ENCODE data around the gene SCYGR8.

SCYGR8 gene

GRCh38 chr2:227765788-227766372, 20.2 kb downstream of the SCYGR8 start:
- no peak for DNase-seq

- DNase-seq, result peak; percentile 59
These were observed 20.7 kb downstream of the SCYGR8 start for GRCh38 chr2:227766373-227766883.

DNA sequence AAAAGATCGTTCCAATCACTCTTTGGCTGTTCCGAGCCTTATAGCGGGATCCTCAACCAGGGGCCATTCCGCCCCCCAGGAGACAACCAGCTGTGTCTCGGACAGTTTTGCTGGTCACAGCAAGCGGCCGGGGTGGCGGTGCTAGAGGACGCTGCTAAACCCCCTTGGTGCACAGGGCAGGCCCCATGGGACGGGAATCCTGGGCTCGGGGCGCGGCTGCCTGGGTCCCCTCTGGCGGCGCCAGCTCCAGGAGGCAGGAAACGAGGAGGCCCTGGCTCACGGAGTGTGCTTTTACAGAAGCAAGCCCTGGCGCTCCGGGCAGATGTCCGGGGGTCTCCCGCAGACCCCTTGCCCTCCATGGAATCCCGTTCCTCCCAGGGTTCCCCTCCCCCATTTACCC, 22.1 kb downstream of the SCYGR8 start:
- no peak for DNase-seq

GRCh38 chr2:227772197-227772661, 26.5 kb downstream of the SCYGR8 start:
- DNase-seq, result no peak

GRCh38 chr2:227772932-227773331, 27.2 kb downstream of the SCYGR8 start:
- DNase-seq, result no peak

DNA sequence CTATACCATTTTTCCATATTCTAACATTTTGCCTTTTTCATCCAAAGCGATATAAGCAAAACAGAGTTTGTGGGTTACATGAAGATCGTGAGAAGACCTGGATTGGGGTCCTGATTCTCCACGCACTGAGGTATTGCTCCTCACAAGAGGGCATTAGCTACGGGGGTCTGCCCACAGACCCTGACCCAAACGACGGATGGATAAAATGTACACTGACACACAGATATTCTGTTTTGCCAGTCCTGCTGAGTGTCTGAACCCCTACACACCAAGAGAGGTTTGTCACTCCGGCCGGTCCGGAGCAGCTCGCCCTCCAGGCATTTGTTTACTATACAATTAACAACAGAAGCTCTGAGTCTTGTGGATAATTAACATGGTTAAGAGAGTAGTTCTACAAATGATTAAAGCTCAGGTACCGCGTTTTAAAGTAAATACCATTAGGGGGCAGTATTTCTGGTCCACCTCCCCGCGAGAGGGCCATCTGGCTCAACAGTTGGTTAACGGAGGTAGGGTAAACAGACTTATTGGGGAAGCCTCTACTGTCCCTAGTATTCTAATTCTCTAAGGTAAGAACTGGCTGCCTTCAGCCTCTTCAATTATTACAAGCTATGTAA, 28.4 kb downstream of the SCYGR8 start:
- no peak for DNase-seq

- DNase-seq, result no peak
These were observed 29.5 kb downstream of the SCYGR8 start for GRCh38 chr2:227774895-227775842.

DNA sequence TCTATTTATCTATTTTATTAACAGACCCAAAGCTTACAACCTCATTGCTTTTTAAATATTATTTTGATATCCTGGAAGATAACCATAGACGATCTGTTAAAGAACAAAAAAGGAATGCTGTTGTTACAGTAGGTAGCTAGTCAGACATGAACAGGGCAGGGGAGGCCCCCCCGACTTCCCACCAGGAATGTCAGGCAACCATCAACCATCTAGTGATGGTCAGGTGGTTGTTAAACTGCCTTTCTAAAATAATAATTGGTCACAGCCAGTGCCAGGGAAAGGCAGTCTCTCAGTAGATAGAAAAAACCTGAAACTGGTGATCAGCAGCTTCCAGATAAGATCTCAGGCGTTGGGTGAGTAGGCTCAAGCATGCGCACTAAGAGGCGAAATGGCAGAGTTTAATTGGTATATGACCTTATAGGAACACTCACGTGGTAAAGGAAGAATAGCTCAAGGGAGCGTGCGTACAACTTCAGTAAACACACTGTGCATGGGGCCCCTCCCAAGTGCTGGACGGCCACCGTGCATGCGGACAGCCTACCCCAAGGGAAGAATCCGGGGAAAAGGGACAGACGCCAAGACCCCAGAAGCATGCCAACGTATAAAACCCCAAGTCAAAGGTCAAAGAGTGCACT, 35.4 kb downstream of the SCYGR8 start:
- DNase-seq, result no peak

DNA sequence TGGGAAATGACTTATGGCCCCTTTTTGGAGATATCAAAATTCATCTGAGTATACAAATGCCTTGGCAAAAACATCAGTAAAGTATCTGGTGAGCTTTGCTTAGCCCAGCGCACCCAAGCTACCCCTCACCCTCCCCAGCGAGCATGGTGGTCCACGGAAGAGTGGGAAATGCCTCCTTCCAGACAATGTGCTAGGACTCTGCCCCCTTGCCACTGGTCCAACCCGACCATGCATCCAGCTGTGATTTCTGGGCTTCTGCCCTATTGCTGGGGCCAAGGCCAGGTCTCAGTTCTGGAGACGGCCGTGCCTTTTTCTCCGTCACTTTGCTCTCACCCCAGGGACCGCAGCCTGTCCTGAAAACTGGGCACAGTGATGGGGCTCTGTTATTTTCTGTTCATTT, 36.1 kb downstream of the SCYGR8 start:
- no peak for DNase-seq

- DNase-seq, result no peak
These were observed 37.1 kb downstream of the SCYGR8 start for GRCh38 chr2:227782804-227783203.

GRCh38 chr2:227783404-227784138, 37.9 kb downstream of the SCYGR8 start:
- no peak for DNase-seq

GRCh38 chr2:227785293-227785692, 39.6 kb downstream of the SCYGR8 start:
- DNase-seq, result no peak

DNA sequence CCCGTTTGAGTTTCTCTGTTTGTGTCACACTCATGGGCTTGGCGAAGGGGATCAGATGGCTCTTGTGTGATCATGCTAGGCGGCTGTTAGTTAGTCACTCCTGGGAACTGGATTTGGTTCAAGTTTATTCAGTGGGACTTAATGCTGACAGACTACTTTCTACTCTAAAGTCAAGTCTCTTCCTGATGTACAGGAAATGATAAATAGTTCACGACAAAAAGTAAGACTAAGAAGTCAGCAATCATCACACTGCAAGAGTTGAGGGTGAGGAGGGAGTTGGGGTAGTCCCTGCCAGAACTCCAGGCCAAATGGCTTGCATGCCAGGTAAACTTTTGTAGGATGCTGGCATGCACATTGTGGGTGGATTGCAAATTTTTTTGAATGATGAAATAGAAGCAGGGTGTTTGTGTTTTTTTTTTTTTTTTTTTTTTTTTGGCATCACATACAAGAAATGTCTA, 42.9 kb downstream of the SCYGR8 start:
- DNase-seq, result no peak

DNA sequence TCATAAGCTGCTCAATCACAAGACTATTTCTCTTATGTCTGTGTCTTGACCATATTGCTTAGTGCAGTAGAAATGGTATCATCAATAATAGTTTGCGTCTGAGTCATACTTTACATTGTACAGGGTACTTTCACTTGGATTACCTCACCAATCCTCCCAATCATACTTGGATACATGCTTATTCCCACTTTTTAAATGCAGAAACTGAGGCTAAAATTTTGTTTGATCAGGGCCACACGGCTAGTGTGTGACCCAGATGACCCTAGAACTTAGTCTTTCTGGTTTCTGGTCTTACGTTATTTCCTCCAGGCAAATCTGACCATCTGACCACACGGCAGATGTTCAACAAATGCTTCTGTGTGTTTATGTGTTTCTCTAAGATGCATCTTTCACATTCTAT, 44.1 kb downstream of the SCYGR8 start:
- no peak for DNase-seq

GRCh38 chr2:227793148-227793712, 47.5 kb downstream of the SCYGR8 start:
- no peak for DNase-seq
